Testis (tissue), 3 donors: ENCODE data around the gene RIOK3. TPM values are rescaled to one million over a fixed set of nuclear protein-coding genes. Genes with fewer than 3 reads are reported as not detected.
A peak's percentile ranks its signal among the peaks of the same experiment; 100 is the strongest.

Experiments used
- DNase-seq: peaks from one replicate; pipeline ENCODE4 v3.0.0-alpha.2; 2019
- H3K27ac ChIP-seq, 2 donors: fragments of 200-600 bp; sonication (generic); one replicate each; pipeline ENCODE4 v1.5.1; 2019
- H3K27me3 ChIP-seq: fragments of 200-600 bp; sonication (generic); one replicate; pipeline ENCODE4 v1.5.1; 2019
- H3K36me3 ChIP-seq: fragments of 200-600 bp; sonication (generic); one replicate; pipeline ENCODE4 v1.5.1; 2017; ENCODE audit warnings: low read depth; ENCODE audit errors: missing control alignments
- H3K4me1 ChIP-seq: fragments of 200-600 bp; sonication (generic); one replicate; pipeline ENCODE4 v1.5.1; 2019
- H3K4me3 ChIP-seq, 2 donors: fragments of 200-600 bp; sonication (generic); one replicate each; pipeline ENCODE4 v1.5.1; 2017 to 2019
- H3K9me3 ChIP-seq: fragments of 200-600 bp; sonication (generic); one replicate; pipeline ENCODE4 v1.5.1; 2017
- CTCF ChIP-seq, 3 experiments: fragments of 450-650 bp in 2 of 3; fragments of 200-600 bp in 1 of 3; sonication (generic) in 1 of 3; IDR thresholded peaks; one replicate each; pipeline ENCODE4 v1.5.1; 2016 to 2019; ENCODE audit warnings: antibody characterized with exemption in 3 of 3, mild to moderate bottlenecking in 2 of 3, moderate library complexity in 1 of 3
- POLR2A ChIP-seq: fragments of 450-650 bp; IDR thresholded peaks from one replicate; pipeline ENCODE4 v1.6.1; 2017; ENCODE audit warnings: antibody characterized with exemption, mild to moderate bottlenecking, moderate library complexity
- WGBS, 2 donors: methylation state at CpG; one replicate each; pipeline ENCODE4 v1.1.5; 2018; 5-methylcytosine and 5-hydroxymethylcytosine counted together
- intact Hi-C: fragments of 100-400 bp; cut with DNase I; formaldehyde crosslinking; loops from one replicate; pipeline ENCODE4 v1.15.1; 2023; ENCODE audit warnings: low total_unique reads
- polyA plus RNA-seq: library from polyadenylated mRNA; stranded (reverse); fragments of 350-450 nt; fragmentation: Illumina TruSeq; extraction: RNeasy Lipid Tissue Mini Kit (QIAGEN cat#74804); gene quantifications from one replicate; pipeline ENCODE4 v1.2.3, GENCODE V29; 2014; ENCODE audit warnings: low read depth, low replicate concordance; ENCODE audit not compliant: insufficient read depth
- total RNA-seq, 2 donors: library from RNA; depleted of rRNA; stranded (reverse); fragments of >200 nt; gene quantifications; one replicate each; pipeline ENCODE4 v1.2.3, GENCODE V29; 2016

Gene RIOK3
- total and polyA plus RNA-seq, 3 donors from 2014 or later = 41.7 to 76.8 (median 68.7) TPM

GRCh38 chr18:23494992-23495391, 41.9 kb downstream of the RIOK3 start:
- DNase-seq = no peak
- Histone ChIP-seq H3K27ac (no peak overlapping the region), H3K27me3 (no peaks in the 10 kb centered on the region), H3K9me3 (no peaks in the 10 kb centered on the region), H3K4me1 (no peaks in the 10 kb centered on the region), H3K36me3 (no peaks in the 10 kb centered on the region), H3K4me3 (no peak overlapping the region)
- TF ChIP-seq CTCF (IDR thresholded peaks at IDR 0.05) (no peak), POLR2A (no peak)
- WGBS, 2 donors = 83 to 89% methylated on average over 1 of the region's 1 CpG
- intact Hi-C loops = no loop called here

- DNase-seq = no peak
- TF ChIP-seq CTCF (IDR thresholded peaks at IDR 0.05) (no peak), POLR2A (no peak)
- H3K4me1 ChIP-seq = no peaks in the 10 kb centered on the region
- H3K27ac ChIP-seq = no peak overlapping the region
- intact Hi-C loops = no loop called here
- H3K36me3 ChIP-seq = no peaks in the 10 kb centered on the region
- no peaks in the 10 kb centered on the region for H3K9me3 ChIP-seq
- no peaks in the 10 kb centered on the region for H3K27me3 ChIP-seq
- H3K4me3 ChIP-seq = no peak overlapping the region
- WGBS, 2 donors = 83 to 84% methylated on average over 12 of the region's 12 CpGs
Measured at GRCh38 chr18:23495723-23496440, 42.8 kb downstream of the RIOK3 start.

DNA sequence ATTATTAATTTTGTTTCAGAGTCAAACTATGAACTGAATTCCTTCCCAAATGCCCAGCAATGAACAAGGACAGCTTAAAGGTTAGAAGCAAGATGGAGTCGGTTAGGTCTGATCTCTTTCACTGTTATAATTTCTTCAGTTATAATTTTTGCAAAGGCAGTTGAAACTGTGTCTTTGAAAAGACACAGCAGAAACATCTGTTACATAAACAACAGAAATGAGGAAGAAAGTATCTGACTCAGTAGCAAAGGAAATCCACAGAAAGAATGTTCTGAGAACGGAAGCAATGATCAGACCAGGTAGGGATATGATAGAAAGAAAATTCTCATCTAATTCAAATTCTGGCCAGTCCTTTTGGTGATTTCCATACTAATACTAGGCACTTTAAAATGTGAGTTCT, 45.0 kb downstream of the RIOK3 start:
- Histone ChIP-seq H3K36me3 (no peaks in the 10 kb centered on the region), H3K27me3 (no peaks in the 10 kb centered on the region), H3K27ac (no peak overlapping the region), H3K4me3 (no peak overlapping the region), H3K9me3 (no peaks in the 10 kb centered on the region), H3K4me1 (no peaks in the 10 kb centered on the region)
- intact Hi-C loops = no loop called here
- no peak for TF ChIP-seq CTCF (IDR thresholded peaks at IDR 0.05)
- TF ChIP-seq POLR2A = no peak
- 63 to 71% methylated on average over 2 of the region's 2 CpGs for WGBS, 2 donors
- DNase-seq = no peak

- Histone ChIP-seq H3K4me1 (peaks cover under 1% of the 10 kb centered on the region), H3K27ac (no peak overlapping the region), H3K4me3 (no peak overlapping the region), H3K9me3 (no peaks in the 10 kb centered on the region), H3K36me3 (no peaks in the 10 kb centered on the region), H3K27me3 (no peaks in the 10 kb centered on the region)
- DNase-seq = peak; percentile 89
- no peak for TF ChIP-seq POLR2A
- TF ChIP-seq CTCF (IDR thresholded peaks at IDR 0.05) = peak; percentile 30 to 83 (median 49)
- intact Hi-C loops = no loop called here
- 28 to 41% methylated on average over 5 of the region's 5 CpGs for WGBS, 2 donors
Measured at GRCh38 chr18:23498877-23499276, 45.8 kb downstream of the RIOK3 start.

- Histone ChIP-seq H3K36me3 (no peaks in the 10 kb centered on the region), H3K27me3 (no peaks in the 10 kb centered on the region), H3K4me1 (peaks cover 5% of the 10 kb centered on the region), H3K4me3 (no peak overlapping the region), H3K27ac (no peak overlapping the region), H3K9me3 (no peaks in the 10 kb centered on the region)
- intact Hi-C loops = no loop called here
- TF ChIP-seq POLR2A = no peak
- no peak for TF ChIP-seq CTCF (IDR thresholded peaks at IDR 0.05)
- DNase-seq = no peak
- WGBS, 2 donors = 40 to 54% methylated on average over 11 of the region's 11 CpGs
Measured at GRCh38 chr18:23499291-23499781, 46.2 kb downstream of the RIOK3 start.
